Hematopoietic multipotent progenitor cell (in vitro differentiated cells): ENCODE data around the gene NAT16. TPM values are rescaled to one million over a fixed set of nuclear protein-coding genes. Genes with fewer than 3 reads are reported as not detected.

Experiments used
- DNase-seq, 3 donors: peaks; one replicate each; pipeline ENCODE4 v3.0.0-alpha.2; 2011 to 2015; ENCODE audit warnings: low read depth in 2 of 3, low spot score in 2 of 3
- total RNA-seq: library from RNA; depleted of rRNA; stranded (reverse); fragments of >200 nt; gene quantifications from one replicate; pipeline ENCODE4 v1.2.3, GENCODE V29; 2012

Gene NAT16
- total RNA-seq: not detected

- no peak for DNase-seq
Measured at GRCh38 chr7:101180130-101180755, at the start of gene NAT16. Gene NAT16 (minus strand): TSS chr7:101180293. CDS start chr7:101174807, 5,486 bp downstream.

- no peak for DNase-seq
Measured at GRCh38 chr7:101226721-101227120, 46.6 kb upstream of the NAT16 start.

DNA sequence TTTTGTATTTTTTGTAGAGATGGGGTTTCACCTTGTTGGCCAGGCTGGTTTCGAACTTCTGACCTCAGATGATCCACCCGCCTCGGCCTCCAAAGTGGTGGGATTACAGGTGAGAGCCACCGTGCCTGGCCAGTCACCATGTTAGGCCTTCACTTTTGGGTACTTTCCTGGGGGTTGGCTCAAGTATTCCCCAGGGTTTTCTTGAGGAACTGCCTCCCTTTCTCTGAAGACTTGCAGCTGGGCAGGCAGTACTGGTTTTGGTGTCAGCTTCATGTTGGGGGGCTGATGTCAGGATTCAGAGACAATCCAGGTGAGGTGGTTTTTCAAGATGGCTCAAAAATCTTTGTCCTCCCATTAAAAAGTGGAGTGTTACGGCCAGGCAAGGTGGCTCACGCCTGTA, 45.6 kb upstream of the NAT16 start:
- no peak for DNase-seq

DNA sequence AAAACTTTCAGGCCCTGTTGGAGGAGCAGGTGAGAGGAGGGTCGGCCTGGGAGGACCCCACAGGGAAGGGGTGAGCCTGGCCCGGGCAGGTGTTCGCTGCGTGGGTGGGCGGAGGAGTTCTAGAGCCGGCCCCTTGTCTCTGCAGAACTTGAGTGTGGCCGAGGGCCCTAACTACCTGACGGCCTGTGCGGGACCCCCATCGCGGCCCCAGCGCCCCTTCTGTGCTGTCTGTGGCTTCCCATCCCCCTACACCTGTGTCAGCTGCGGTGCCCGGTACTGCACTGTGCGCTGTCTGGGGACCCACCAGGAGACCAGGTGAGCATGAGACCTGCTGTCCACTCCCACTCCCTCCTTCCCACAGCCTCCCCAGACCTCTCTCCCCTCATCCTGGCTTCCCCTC, 43.4 kb upstream of the NAT16 start:
- DNase-seq: no peak

DNA sequence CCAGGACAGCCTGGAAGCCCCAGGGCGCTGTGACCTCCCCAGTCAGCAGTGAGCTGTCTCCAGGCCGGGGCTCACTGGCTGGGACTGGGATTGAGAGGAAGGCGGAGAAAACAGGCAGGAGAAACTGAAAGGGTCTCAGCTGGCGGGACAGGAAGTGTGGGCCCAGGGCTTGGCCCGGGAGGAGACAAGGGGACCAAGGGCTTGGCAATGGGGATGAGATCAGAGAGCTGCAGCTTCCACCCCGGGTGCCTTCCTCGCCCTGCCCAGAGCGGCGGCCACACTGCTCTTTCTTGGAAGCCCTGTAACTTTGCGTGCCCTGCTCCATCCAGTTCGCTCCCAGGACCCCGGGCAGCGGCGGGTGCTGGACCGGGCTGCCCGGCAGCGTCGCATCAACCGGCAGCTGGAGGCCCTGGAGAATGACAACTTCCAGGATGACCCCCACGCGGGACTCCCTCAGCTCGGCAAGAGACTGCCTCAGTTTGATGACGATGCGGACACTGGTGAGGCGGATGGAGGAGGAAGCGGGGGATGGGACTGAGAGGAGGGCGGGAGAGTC, 42.3 kb upstream of the NAT16 start:
- no peak for DNase-seq

DNA sequence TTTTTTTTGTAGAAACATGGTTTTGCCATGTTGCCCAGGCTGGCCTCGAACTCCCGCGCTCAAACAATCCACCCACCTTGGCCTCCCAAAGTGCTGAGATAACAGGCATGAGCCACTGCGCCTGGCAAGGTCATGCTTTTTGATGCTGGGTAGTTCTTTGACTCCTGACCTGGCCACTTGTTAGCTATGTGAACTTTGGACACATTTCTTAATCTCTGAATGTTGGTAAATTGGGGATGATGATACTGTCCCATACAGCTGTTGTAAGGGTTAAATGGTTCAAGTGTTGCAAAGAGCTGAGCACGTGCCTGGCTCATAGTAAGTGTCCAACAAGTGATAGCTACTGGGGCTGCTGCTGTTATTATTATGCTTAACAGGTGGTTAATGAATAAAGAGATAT, 40.2 kb upstream of the NAT16 start:
- no peak for DNase-seq

- DNase-seq: no peak
Measured at GRCh38 chr7:101218236-101219125, 38.4 kb upstream of the NAT16 start.

- DNase-seq: peak; percentile 93 to 100 (median 98)
Measured at GRCh38 chr7:101217388-101218235, 37.5 kb upstream of the NAT16 start, which contains the start of the genes PLOD3 and ZNHIT1. Gene PLOD3 (minus strand): TSS chr7:101217581. CDS start chr7:101217274, 307 bp downstream. Gene ZNHIT1 (plus strand): TSS chr7:101218165. CDS start chr7:101218196, 31 bp downstream.

- DNase-seq: no peak
Measured at GRCh38 chr7:101216860-101217387, 36.8 kb upstream of the NAT16 start.

DNA sequence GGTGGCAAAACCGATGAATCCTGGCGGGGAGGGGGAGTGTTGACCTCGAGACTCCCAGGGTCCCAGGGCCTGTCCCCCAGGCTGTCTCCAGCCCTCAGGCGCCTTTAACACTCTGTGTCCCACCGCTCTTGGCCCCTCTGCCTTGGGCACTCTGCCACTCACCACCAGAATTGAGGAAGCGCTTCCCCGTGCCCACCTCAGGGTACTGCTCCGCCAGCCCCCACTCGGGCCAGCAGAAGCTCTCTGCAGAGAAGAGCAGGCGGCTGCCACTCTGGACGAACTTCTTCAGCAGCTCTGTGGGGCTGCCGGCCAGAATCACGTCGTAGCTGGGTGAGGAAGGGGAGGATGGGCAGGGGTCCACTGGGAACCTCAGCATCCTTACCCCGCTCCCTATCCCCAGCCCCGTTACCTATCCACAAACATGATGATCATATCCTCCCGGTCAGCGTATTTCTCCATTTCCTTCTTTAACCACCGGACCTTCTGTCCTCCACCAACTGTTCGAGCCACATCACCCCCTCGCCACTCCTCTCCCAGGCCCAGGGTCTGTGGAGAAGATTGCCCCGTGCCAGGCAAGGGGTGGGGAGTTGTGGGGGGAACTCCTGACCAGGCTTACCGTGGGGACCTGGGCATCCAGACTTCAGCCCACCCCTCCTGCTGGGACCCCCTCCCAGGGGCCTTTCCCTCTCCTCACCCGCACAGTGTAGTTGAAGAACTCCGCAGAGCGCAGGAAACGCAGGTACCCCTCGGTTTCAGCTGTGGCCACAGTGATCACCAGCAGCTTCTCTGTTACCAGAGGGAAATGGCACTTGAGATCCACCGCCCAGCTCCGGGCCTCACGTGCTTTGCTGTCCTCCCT, 36.1 kb upstream of the NAT16 start:
- no peak for DNase-seq

GRCh38 chr7:101212014-101212413, 31.9 kb upstream of the NAT16 start:
- no peak for DNase-seq

- DNase-seq: no peak
Measured at GRCh38 chr7:101211501-101211900, 31.4 kb upstream of the NAT16 start.

- no peak for DNase-seq
Measured at GRCh38 chr7:101210143-101210542, 30.1 kb upstream of the NAT16 start.

- no peak for DNase-seq
Measured at GRCh38 chr7:101208794-101209193, 28.7 kb upstream of the NAT16 start.

GRCh38 chr7:101207459-101207858, 27.4 kb upstream of the NAT16 start:
- DNase-seq: no peak

- DNase-seq: no peak
Measured at GRCh38 chr7:101206665-101207042, 26.6 kb upstream of the NAT16 start.

- DNase-seq: no peak
Measured at GRCh38 chr7:101205901-101206664, 26.0 kb upstream of the NAT16 start.
